Suprapubic skin (tissue), 4 donors: ENCODE results near the gene RAB3GAP2. TPM values are rescaled to one million over a fixed set of nuclear protein-coding genes. Genes with fewer than 3 reads are reported as not detected.

Experiments
- DNase-seq, 2 donors: peaks; one replicate each; pipeline ENCODE4 v3.0.0-alpha.2; 2019; ENCODE audit warnings: low spot score in 2 of 2
- H3K27ac ChIP-seq: fragments of 200-600 bp; sonication (generic); one replicate; pipeline ENCODE4 v1.5.1; 2019
- H3K27me3 ChIP-seq: fragments of 200-600 bp; sonication (generic); one replicate; pipeline ENCODE4 v1.5.1; 2019
- H3K36me3 ChIP-seq: fragments of 200-600 bp; sonication (generic); one replicate; pipeline ENCODE4 v1.5.1; 2019
- H3K4me1 ChIP-seq: fragments of 200-600 bp; sonication (generic); one replicate; pipeline ENCODE4 v1.5.1; 2019
- H3K4me3 ChIP-seq: fragments of 200-600 bp; sonication (generic); one replicate; pipeline ENCODE4 v1.5.1; 2019; ENCODE audit warnings: mild to moderate bottlenecking
- H3K9me3 ChIP-seq: fragments of 200-600 bp; sonication (generic); one replicate; pipeline ENCODE4 v1.5.1; 2019
- EP300 ChIP-seq: sonication (generic); formaldehyde crosslinking; IDR thresholded peaks from one replicate; pipeline ENCODE4 v1.6.1; 2017; ENCODE audit warnings: antibody characterized with exemption
- POLR2A ChIP-seq, 2 donors: fragments of 450-650 bp; IDR thresholded peaks; one replicate each; pipeline ENCODE4 v1.6.1; 2017; ENCODE audit warnings: antibody characterized with exemption in 2 of 2, mild to moderate bottlenecking in 2 of 2, moderate library complexity in 2 of 2
- POLR2AphosphoS5 ChIP-seq, 3 donors: sonication (generic); formaldehyde crosslinking; IDR thresholded peaks; one replicate each; pipeline ENCODE4 v1.6.1; 2017; ENCODE audit warnings: antibody characterized with exemption in 3 of 3
- WGBS: methylation state at CpG from one replicate; pipeline ENCODE4 v1.1.5; 2018; 5-methylcytosine and 5-hydroxymethylcytosine counted together
- total RNA-seq, 4 donors: library from RNA; depleted of rRNA; stranded (reverse); fragments of >200 nt; gene quantifications; one replicate each; pipeline ENCODE4 v1.1.0, GENCODE V29; 2016
- TF ChIP-seq, protein P1 (sequence below), 2 donors: fragments of 200-600 bp in 1 of 2; fragments of 450-650 bp in 1 of 2; sonication (generic) in 1 of 2; IDR thresholded peaks; one replicate each; pipeline ENCODE4 v1.5.1; 2016 to 2019; ENCODE audit warnings: antibody characterized with exemption in 2 of 2, mild to moderate bottlenecking in 1 of 2, moderate library complexity in 1 of 2

The RAB3GAP2 gene
- total RNA-seq, 4 donors from 2014 or later, result 15.3 to 31.8 (median 18.3) TPM

GRCh38 chr1:220156620-220157146, 115.6 kb downstream of the RAB3GAP2 start:
- H3K9me3 ChIP-seq, result no peaks in the 10 kb centered on the region
- no peaks in the 10 kb centered on the region for H3K4me1 ChIP-seq
- H3K27me3 ChIP-seq, result no peaks in the 10 kb centered on the region
- no peak for DNase-seq
- H3K4me3 ChIP-seq, result no peak overlapping the region
- TF ChIP-seq EP300, result no peak
- TF ChIP-seq, protein P1, sequence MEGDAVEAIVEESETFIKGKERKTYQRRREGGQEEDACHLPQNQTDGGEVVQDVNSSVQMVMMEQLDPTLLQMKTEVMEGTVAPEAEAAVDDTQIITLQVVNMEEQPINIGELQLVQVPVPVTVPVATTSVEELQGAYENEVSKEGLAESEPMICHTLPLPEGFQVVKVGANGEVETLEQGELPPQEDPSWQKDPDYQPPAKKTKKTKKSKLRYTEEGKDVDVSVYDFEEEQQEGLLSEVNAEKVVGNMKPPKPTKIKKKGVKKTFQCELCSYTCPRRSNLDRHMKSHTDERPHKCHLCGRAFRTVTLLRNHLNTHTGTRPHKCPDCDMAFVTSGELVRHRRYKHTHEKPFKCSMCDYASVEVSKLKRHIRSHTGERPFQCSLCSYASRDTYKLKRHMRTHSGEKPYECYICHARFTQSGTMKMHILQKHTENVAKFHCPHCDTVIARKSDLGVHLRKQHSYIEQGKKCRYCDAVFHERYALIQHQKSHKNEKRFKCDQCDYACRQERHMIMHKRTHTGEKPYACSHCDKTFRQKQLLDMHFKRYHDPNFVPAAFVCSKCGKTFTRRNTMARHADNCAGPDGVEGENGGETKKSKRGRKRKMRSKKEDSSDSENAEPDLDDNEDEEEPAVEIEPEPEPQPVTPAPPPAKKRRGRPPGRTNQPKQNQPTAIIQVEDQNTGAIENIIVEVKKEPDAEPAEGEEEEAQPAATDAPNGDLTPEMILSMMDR (IDR thresholded peaks at IDR 0.05), result no peak
- TF ChIP-seq POLR2AphosphoS5 (IDR thresholded peaks at IDR 0.05), result no peak
- no peak for TF ChIP-seq POLR2A (IDR thresholded peaks at IDR 0.05)
- H3K36me3 ChIP-seq, result peaks cover 96% of the 10 kb centered on the region
- H3K27ac ChIP-seq, result no peak overlapping the region
- 97% methylated on average over 4 of the region's 4 CpGs for WGBS

GRCh38 chr1:220153147-220153546, 119.1 kb downstream of the RAB3GAP2 start:
- DNase-seq, result no peak
- no peak for TF ChIP-seq EP300
- no peak overlapping the region for H3K4me3 ChIP-seq
- H3K9me3 ChIP-seq, result no peaks in the 10 kb centered on the region
- H3K27me3 ChIP-seq, result no peaks in the 10 kb centered on the region
- no peaks in the 10 kb centered on the region for H3K4me1 ChIP-seq
- no peak overlapping the region for H3K27ac ChIP-seq
- peaks cover 72% of the 10 kb centered on the region for H3K36me3 ChIP-seq

DNA sequence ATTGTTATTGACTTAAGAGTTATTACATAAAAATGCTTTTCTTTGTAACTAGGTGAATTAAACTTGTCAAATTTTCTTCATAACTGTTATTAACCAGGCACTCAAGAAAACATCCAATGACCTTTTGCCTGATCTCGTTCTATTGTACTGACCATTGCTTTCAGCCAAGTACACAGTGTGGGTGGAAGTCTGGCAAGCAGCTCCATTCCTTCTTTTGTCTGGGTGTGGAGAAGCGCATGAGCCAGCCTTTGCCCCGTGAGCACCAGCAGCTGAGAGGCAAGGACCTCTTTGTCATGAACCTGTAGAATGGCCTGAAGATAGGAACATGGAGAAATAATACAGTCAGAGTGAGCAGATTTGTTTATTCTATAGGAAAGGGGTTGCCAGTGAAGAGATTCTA, 120.8 kb downstream of the RAB3GAP2 start:
- peaks cover 65% of the 10 kb centered on the region for H3K36me3 ChIP-seq
- TF ChIP-seq POLR2A (IDR thresholded peaks at IDR 0.05) (no peak), EP300 (no peak), POLR2AphosphoS5 (IDR thresholded peaks at IDR 0.05) (no peak)
- TF ChIP-seq, protein P1 (IDR thresholded peaks at IDR 0.05), result no peak
- 53% methylated on average over 3 of the region's 3 CpGs for WGBS

GRCh38 chr1:220149742-220150141, 122.5 kb downstream of the RAB3GAP2 start:
- H3K27ac ChIP-seq, result no peak overlapping the region

More for the DNA sequence above, 120.8 kb downstream of the RAB3GAP2 start:
- H3K4me1 ChIP-seq, result no peaks in the 10 kb centered on the region
- H3K4me3 ChIP-seq, result no peak overlapping the region
- no peak for DNase-seq
- no peak overlapping the region for H3K27ac ChIP-seq
- no peaks in the 10 kb centered on the region for H3K27me3 ChIP-seq
- no peaks in the 10 kb centered on the region for H3K9me3 ChIP-seq

GRCh38 chr1:220144051-220144450, 128.2 kb downstream of the RAB3GAP2 start:
- H3K27ac ChIP-seq, result no peak overlapping the region
- no peak for DNase-seq
- H3K4me3 ChIP-seq, result no peak overlapping the region
- no peaks in the 10 kb centered on the region for H3K4me1 ChIP-seq
- WGBS, result 94% methylated on average over 5 of the region's 5 CpGs
- no peaks in the 10 kb centered on the region for H3K27me3 ChIP-seq
- TF ChIP-seq POLR2A (IDR thresholded peaks at IDR 0.05) (no peak), POLR2AphosphoS5 (IDR thresholded peaks at IDR 0.05) (no peak), EP300 (no peak)
- TF ChIP-seq, protein P1 (IDR thresholded peaks at IDR 0.05), result no peak
- H3K9me3 ChIP-seq, result no peaks in the 10 kb centered on the region
- peaks cover 80% of the 10 kb centered on the region for H3K36me3 ChIP-seq

More at GRCh38 chr1:220149742-220150141, 122.5 kb downstream of the RAB3GAP2 start:
- H3K27me3 ChIP-seq, result no peaks in the 10 kb centered on the region
- DNase-seq, result no peak
- no peaks in the 10 kb centered on the region for H3K9me3 ChIP-seq
- H3K36me3 ChIP-seq, result peaks cover 64% of the 10 kb centered on the region
- 93% methylated on average over 1 of the region's 1 CpG for WGBS
- TF ChIP-seq POLR2A (IDR thresholded peaks at IDR 0.05), result no peak
- TF ChIP-seq, protein P1 (IDR thresholded peaks at IDR 0.05), result no peak
- no peak for TF ChIP-seq POLR2AphosphoS5 (IDR thresholded peaks at IDR 0.05)
- no peak for TF ChIP-seq EP300
- no peaks in the 10 kb centered on the region for H3K4me1 ChIP-seq
- H3K4me3 ChIP-seq, result no peak overlapping the region

DNA sequence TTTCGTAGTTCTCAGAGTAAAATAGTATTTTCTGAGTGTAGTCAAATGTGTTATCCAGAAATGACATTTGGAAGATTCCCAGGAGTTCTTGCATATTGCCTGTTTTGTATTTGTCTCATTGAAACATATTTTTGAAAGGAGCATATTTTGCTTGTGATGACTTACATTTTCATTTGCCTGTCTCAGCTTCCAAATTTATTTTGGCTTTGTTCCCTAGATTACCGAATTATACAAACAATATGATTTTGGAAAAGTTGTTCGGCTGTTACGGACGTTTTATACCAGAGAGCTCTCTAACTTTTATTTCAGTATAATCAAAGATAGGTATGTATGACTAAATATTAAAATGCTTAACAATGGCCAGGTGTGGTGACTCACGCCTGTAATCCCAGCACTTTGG, 132.3 kb downstream of the RAB3GAP2 start:
- H3K9me3 ChIP-seq, result no peaks in the 10 kb centered on the region

More for the DNA sequence above, 132.3 kb downstream of the RAB3GAP2 start:
- Histone ChIP-seq H3K36me3 (peaks cover 84% of the 10 kb centered on the region), H3K4me3 (no peak overlapping the region), H3K27me3 (no peaks in the 10 kb centered on the region), H3K4me1 (no peaks in the 10 kb centered on the region), H3K27ac (no peak overlapping the region)
- whole genome bisulfite sequencing, result 76% methylated on average over 6 of the region's 6 CpGs
- DNase-seq, result no peak
- TF ChIP-seq, protein P1 (IDR thresholded peaks at IDR 0.05), result no peak
- no peak for TF ChIP-seq POLR2AphosphoS5 (IDR thresholded peaks at IDR 0.05)
- no peak for TF ChIP-seq POLR2A (IDR thresholded peaks at IDR 0.05)
- no peak for TF ChIP-seq EP300
